MM.1S (cell line): ENCODE results near the gene MASP2.

ENCODE experiments used
- DNase-seq: peaks from one replicate; pipeline ENCODE4 v3.0.0-alpha.2; 2015
- H2AFZ ChIP-seq: fragments of 300-600 bp; sonication (generic); 2 replicates; pipeline ENCODE4 v1.6.0; 2016; ENCODE audit warnings: antibody characterized with exemption, low read length
- H3F3A ChIP-seq: fragments of 300-600 bp; sonication (generic); 2 replicates; pipeline ENCODE4 v1.6.1; 2016; ENCODE audit warnings: mild to moderate bottlenecking, antibody characterized with exemption, low read length, moderate library complexity, mixed read lengths; ENCODE audit not compliant: insufficient read depth
- H3K27ac ChIP-seq: fragments of 300-600 bp; sonication (generic); 2 replicates; pipeline ENCODE4 v1.5.1; 2016; ENCODE audit warnings: mild to moderate bottlenecking, low read length
- H3K27me3 ChIP-seq: fragments of 300-600 bp; sonication (generic); replicated peaks from 2 replicates; pipeline ENCODE4 v1.6.0; 2016; ENCODE audit warnings: low read length; ENCODE audit not compliant: insufficient read depth
- H3K36me3 ChIP-seq: fragments of 300-600 bp; sonication (generic); replicated peaks from 2 replicates; pipeline ENCODE4 v1.6.1; 2016; ENCODE audit warnings: mild to moderate bottlenecking, low read length, mixed read lengths; ENCODE audit not compliant: insufficient read depth
- H3K4me1 ChIP-seq: fragments of 300-600 bp; sonication (generic); 2 replicates; pipeline ENCODE4 v1.6.1; 2016; ENCODE audit warnings: low read length, mixed read lengths
- H3K4me2 ChIP-seq: fragments of 300-600 bp; sonication (generic); 2 replicates; pipeline ENCODE4 v1.6.0; 2016; ENCODE audit warnings: low read depth, low read length
- H3K4me3 ChIP-seq: fragments of 300-600 bp; sonication (generic); 2 replicates; pipeline ENCODE4 v1.5.1; 2016; ENCODE audit warnings: low read length, mixed read lengths
- H3K79me2 ChIP-seq: fragments of 300-600 bp; sonication (generic); 2 replicates; pipeline ENCODE4 v1.6.1; 2016; ENCODE audit warnings: mixed run types, low read length, mixed read lengths
- H3K9ac ChIP-seq: fragments of 300-600 bp; sonication (generic); 2 replicates; pipeline ENCODE4 v1.6.1; 2016; ENCODE audit warnings: low read length, mixed read lengths
- H3K9me2 ChIP-seq: fragments of 300-600 bp; sonication (generic); replicated peaks from 2 replicates; pipeline ENCODE4 v1.6.1; 2016; ENCODE audit warnings: mild to moderate bottlenecking, low read length, mixed read lengths; ENCODE audit not compliant: insufficient read depth
- H3K9me3 ChIP-seq: fragments of 300-600 bp; sonication (generic); replicated peaks from 2 replicates; pipeline ENCODE4 v1.6.1; 2016; ENCODE audit warnings: mild to moderate bottlenecking, low read length, mixed read lengths; ENCODE audit not compliant: insufficient read depth
- H4K20me1 ChIP-seq: fragments of 300-600 bp; sonication (generic); 2 replicates; pipeline ENCODE4 v1.6.1; 2016; ENCODE audit warnings: mild to moderate bottlenecking, low read length, moderate library complexity, mixed read lengths; ENCODE audit not compliant: insufficient read depth
- EZH2 ChIP-seq: fragments of 300-600 bp; sonication (generic); optimal IDR thresholded peaks from 2 replicates; pipeline ENCODE3; 2017; ENCODE audit warnings: low read depth, mild to moderate bottlenecking, antibody characterized with exemption, low read length, mixed read lengths
- EZH2phosphoT487 ChIP-seq: fragments of 300-600 bp; sonication (generic); IDR thresholded peaks from 2 replicates; pipeline ENCODE4 v1.6.1; 2018; ENCODE audit warnings: antibody characterized with exemption, low read length
- TF ChIP-seq, protein P1 (sequence below): fragments of 300-600 bp; sonication (generic); IDR thresholded peaks from 2 replicates; pipeline ENCODE4 v1.5.1; 2016; ENCODE audit warnings: antibody characterized with exemption, low read length, mixed read lengths

Gene MASP2

DNA sequence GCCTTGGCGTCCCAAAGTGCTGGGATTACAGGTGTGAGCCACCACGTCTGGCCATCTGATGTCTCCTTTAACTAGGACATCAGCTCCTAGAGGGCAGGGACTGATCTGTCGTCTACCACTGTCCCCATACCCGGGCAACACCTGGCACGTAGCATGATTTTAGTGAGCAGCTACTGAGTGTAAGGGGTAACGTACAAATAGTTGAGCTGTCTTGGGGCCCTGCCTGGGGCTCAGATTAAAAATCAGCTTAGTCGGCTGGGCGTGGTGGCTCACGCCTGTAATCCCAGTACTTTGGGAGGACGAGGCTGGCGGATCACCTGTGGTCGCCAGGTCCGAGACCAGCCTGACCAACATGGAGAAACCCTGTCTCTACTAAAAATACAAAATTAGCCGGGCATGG is 11.0 kb upstream of the MASP2 start:
- Histone ChIP-seq H3K9me2 (no peaks in the 10 kb centered on the region), H4K20me1 (0 out of 2 replicates have a peak, but pooled peaks cover 3% of the 10 kb centered on the region), H3K4me3 (no peak overlapping the region), H3K36me3 (no peaks in the 10 kb centered on the region; the same call in none of the 2 replicates), H3K4me1 (peaks cover 15% of the 10 kb centered on the region), H3K4me2 (no peak overlapping the region), H3F3A (peaks cover 24% of the 10 kb centered on the region), H3K79me2 (peaks cover 42% of the 10 kb centered on the region), H3K9ac (no peak overlapping the region), H3K9me3 (no peaks in the 10 kb centered on the region), H3K27ac (no peak overlapping the region), H3K27me3 (no peaks in the 10 kb centered on the region), H2AFZ (no peak overlapping the region)
- TF ChIP-seq, protein P1, sequence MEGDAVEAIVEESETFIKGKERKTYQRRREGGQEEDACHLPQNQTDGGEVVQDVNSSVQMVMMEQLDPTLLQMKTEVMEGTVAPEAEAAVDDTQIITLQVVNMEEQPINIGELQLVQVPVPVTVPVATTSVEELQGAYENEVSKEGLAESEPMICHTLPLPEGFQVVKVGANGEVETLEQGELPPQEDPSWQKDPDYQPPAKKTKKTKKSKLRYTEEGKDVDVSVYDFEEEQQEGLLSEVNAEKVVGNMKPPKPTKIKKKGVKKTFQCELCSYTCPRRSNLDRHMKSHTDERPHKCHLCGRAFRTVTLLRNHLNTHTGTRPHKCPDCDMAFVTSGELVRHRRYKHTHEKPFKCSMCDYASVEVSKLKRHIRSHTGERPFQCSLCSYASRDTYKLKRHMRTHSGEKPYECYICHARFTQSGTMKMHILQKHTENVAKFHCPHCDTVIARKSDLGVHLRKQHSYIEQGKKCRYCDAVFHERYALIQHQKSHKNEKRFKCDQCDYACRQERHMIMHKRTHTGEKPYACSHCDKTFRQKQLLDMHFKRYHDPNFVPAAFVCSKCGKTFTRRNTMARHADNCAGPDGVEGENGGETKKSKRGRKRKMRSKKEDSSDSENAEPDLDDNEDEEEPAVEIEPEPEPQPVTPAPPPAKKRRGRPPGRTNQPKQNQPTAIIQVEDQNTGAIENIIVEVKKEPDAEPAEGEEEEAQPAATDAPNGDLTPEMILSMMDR: no peak
- no peak for TF ChIP-seq EZH2phosphoT487
- TF ChIP-seq EZH2: no peak
- no peak for DNase-seq

DNA sequence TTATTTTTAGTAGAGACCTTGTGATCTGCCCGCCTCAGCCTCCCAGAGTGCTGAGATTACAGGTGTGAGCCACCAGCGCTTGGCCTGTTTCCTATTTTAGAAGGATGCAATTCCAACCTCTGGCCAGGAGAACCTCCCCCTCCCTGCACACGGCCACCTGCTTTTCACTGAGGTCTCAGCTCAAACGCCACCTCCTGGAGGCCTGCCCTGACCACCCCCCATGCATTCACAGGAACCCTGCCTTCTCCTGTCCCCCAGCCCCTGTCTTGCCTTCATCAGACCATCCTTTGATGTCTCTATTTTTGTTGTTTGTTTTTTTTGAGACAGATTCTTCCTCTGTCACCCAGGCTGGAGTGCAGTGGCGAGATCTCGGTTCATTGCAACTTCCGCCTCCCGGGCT is 10.4 kb upstream of the MASP2 start:
- Histone ChIP-seq H4K20me1 (0 out of 2 replicates have a peak, but pooled peaks cover 3% of the 10 kb centered on the region), H3K27me3 (no peaks in the 10 kb centered on the region), H3K4me2 (no peak overlapping the region), H3K9me3 (no peaks in the 10 kb centered on the region), H3K9me2 (no peaks in the 10 kb centered on the region), H3K79me2 (peaks cover 42% of the 10 kb centered on the region), H3F3A (peaks cover 26% of the 10 kb centered on the region), H3K27ac (no peak overlapping the region), H3K4me1 (peaks cover 15% of the 10 kb centered on the region), H3K4me3 (no peak overlapping the region), H2AFZ (no peak overlapping the region), H3K9ac (no peak overlapping the region), H3K36me3 (no peaks in the 10 kb centered on the region; the same call in none of the 2 replicates)
- TF ChIP-seq EZH2 (no peak), EZH2phosphoT487 (no peak)
- TF ChIP-seq, protein P1: no peak
- DNase-seq: no peak

DNA sequence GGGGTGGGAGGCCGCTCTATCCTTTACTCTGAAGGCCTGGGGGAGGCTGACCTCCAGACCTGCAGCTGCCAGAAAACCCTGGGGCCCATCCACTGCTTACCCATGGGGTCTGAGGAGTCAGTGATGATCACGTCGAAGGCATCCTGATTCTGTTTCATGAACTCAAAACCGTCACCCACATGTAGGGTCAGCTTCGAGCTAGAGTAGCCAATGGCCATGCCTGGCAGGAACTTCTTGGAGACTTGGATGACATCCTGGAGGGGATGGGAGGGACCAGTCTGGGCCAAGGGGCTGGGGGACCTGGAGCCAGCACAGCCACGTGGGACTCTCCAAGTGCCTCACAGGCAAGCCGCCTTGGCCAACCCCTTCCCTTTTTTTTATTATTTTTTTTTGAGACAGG is 9.5 kb upstream of the MASP2 start:
- Histone ChIP-seq H3K9ac (no peak overlapping the region), H3K9me3 (no peaks in the 10 kb centered on the region), H2AFZ (no peak overlapping the region), H3K9me2 (no peaks in the 10 kb centered on the region), H3K79me2 (peaks cover 40% of the 10 kb centered on the region), H3K4me1 (peaks cover 11% of the 10 kb centered on the region), H3K27ac (no peak overlapping the region), H3K4me3 (no peak overlapping the region), H3K36me3 (no peaks in the 10 kb centered on the region; the same call in none of the 2 replicates), H4K20me1 (0 out of 2 replicates have a peak, but pooled peaks cover 3% of the 10 kb centered on the region), H3F3A (peaks cover 27% of the 10 kb centered on the region), H3K27me3 (no peaks in the 10 kb centered on the region), H3K4me2 (no peak overlapping the region)
- DNase-seq: no peak
- TF ChIP-seq, protein P1: no peak
- TF ChIP-seq EZH2 (no peak), EZH2phosphoT487 (no peak)
